HG02759 (cell line): Measurements from ENCODE around the gene DCLRE1A.

Source experiments
- ATAC-seq: cut with Tn5 transposase; IDR thresholded peaks from one replicate; pipeline ENCODE4 v1.9.1; 2021; ENCODE audit warnings: mild to moderate bottlenecking, moderate library complexity; ENCODE audit not compliant: unreplicated experiment

DCLRE1A gene

GRCh38 chr10:113801569-113801968, 52.3 kb downstream of the DCLRE1A start:
- no peak for ATAC-seq

GRCh38 chr10:113791691-113792090, 62.2 kb downstream of the DCLRE1A start:
- ATAC-seq: no peak

GRCh38 chr10:113788604-113789083, 65.2 kb downstream of the DCLRE1A start:
- peak; percentile 88 for ATAC-seq
